Endodermal cell (in vitro differentiated cells): ENCODE measurements around the gene NOD2. TPM values are rescaled to one million over a fixed set of nuclear protein-coding genes. Genes with fewer than 3 reads are reported as not detected.
A peak's percentile ranks its signal among the peaks of the same experiment; 100 is the strongest.

Experiments used
- DNase-seq: peaks from one replicate; pipeline ENCODE4 v3.0.0-alpha.2; 2017
- H3K27ac ChIP-seq: 2 replicates; pipeline ENCODE4 v1.5.1; 2013; ENCODE audit warnings: mild to moderate bottlenecking, low read depth, low read length, moderate library complexity
- H3K27me3 ChIP-seq: 2 replicates; pipeline ENCODE4 v1.6.1; 2013; ENCODE audit warnings: mild to moderate bottlenecking, low read length, moderate library complexity; ENCODE audit not compliant: insufficient read depth, control insufficient read depth, poor library complexity, severe bottlenecking
- H3K36me3 ChIP-seq: 2 replicates; pipeline ENCODE4 v1.7.0; 2013; ENCODE audit warnings: mild to moderate bottlenecking, low read length, moderate library complexity; ENCODE audit not compliant: control insufficient read depth, insufficient read depth
- H3K4me1 ChIP-seq: one replicate; pipeline ENCODE4 v1.7.0; 2013; ENCODE audit warnings: low read length; ENCODE audit not compliant: control insufficient read depth, insufficient read depth
- H3K4me3 ChIP-seq: 2 replicates; pipeline ENCODE4 v1.5.1; 2013; ENCODE audit warnings: mild to moderate bottlenecking, low read length, moderate library complexity
- H3K9ac ChIP-seq: 2 replicates; pipeline ENCODE4 v1.6.1; 2013; ENCODE audit warnings: mild to moderate bottlenecking, low read length, moderate library complexity; ENCODE audit not compliant: poor library complexity, severe bottlenecking; ENCODE audit errors: extremely low read depth
- H3K9me3 ChIP-seq: 2 replicates; pipeline ENCODE4 v1.6.1; 2013; ENCODE audit warnings: mild to moderate bottlenecking, low read length, moderate library complexity; ENCODE audit not compliant: control insufficient read depth
- H3K27ac Mint-ChIP-seq: 2 replicates; pipeline ENCODE4 v1.8.0; 2020; ENCODE audit warnings: mixed read lengths
- H3K27me3 Mint-ChIP-seq: 2 replicates; pipeline ENCODE4 v1.8.0; 2021; ENCODE audit warnings: mild to moderate bottlenecking, mixed read lengths; ENCODE audit not compliant: insufficient read depth
- H3K36me3 Mint-ChIP-seq: 2 replicates; pipeline ENCODE4 v1.8.0; 2020; ENCODE audit warnings: low read depth, mixed read lengths
- H3K4me1 Mint-ChIP-seq: 2 replicates; pipeline ENCODE4 v1.8.0; 2020; ENCODE audit warnings: mixed read lengths
- H3K4me3 Mint-ChIP-seq: 2 replicates; pipeline ENCODE4 v1.8.0; 2020; ENCODE audit warnings: mild to moderate bottlenecking, moderate library complexity, mixed read lengths
- H3K9me3 Mint-ChIP-seq: 2 replicates; pipeline ENCODE4 v1.8.0; 2020; ENCODE audit warnings: mild to moderate bottlenecking, mixed read lengths
- WGBS, 2 experiments: methylation state at CpG; one replicate each; pipeline versions ENCODE4 v1.1.5 to v1.1.7; 2013; ENCODE audit warnings: missing lambda C conversion rate in 2 of 2, mixed read lengths in 1 of 2; ENCODE audit not compliant: insufficient coverage in 1 of 2, insufficient read length in 1 of 2; 5-methylcytosine and 5-hydroxymethylcytosine counted together
- microRNA-seq: library from miRNA; unstranded; fragments of <30 nt; microRNA quantifications from one replicate; pipeline ENCODE4 v1.2.0, GENCODE V29; 2020; ENCODE audit warnings: borderline microRNAs expressed
- total RNA-seq, 2 donors: library from RNA; stranded (reverse); fragmentation: NEBNext Ultra II Directional in 1 of 2; extraction: Animal tissue kit (Norgen Biotek cat#: 25700) in 1 of 2; gene quantifications; 2 replicates in 1 of 2; 3 replicates in 1 of 2; pipeline ENCODE4 v1.2.1, GENCODE V29; 2021
- TF ChIP-seq, protein P1 (sequence below): fragments of 200-600 bp; sonication (generic); conservative IDR thresholded peaks from 2 replicates; pipeline ENCODE4 v1.5.0; 2021; ENCODE audit warnings: antibody characterized with exemption, mild to moderate bottlenecking

The NOD2 gene
- total RNA-seq, 2 donors from 2014 or later = 0.33 to 0.42 TPM

DNA sequence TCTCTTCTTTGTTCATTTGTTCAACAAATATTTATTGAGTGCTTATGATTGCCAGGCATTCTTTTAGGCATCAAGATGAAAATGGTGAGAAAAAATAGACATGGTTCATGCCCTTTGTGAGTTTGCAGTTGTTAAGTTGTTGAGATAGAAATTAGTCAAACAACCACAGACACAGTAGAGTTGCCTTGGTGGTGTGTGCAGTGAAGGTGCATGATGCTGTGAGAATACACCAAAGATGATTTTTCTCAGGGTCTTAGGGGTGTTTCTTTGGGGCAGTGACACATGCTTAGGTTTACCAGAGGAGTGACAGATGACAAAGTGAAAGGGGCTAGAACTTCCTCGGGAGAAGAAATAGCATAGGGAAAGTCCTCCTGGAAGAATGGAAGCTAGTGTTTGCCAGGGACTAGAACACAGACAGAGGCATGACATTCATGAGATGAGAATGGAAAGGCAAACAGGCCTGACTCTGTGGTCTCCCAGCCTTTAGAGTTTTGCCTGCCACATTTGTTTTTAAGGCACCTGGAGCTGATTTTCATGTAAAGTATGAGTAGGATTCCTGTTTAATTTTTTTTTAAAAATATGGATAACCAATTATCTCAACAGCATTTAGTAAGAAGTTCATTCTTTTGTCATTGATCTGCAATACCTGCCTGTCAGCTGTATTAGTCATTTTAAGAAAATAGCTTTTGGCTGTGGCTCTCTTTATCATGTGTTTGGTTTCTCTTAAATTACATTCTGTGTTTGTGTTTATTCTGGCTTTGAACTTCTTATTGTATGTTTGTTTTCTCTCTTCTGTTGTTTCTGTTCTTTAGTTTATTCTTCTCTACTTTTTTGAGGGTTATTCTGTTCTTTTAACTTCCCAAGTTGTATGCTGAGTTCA, 85.1 kb downstream of the NOD2 start:
- no peak for DNase-seq
- 80 to 84% methylated on average over 1 of the region's 1 CpG for WGBS, 2 experiments
- H3K27ac ChIP-seq = no peak overlapping the region
- H3K4me1 ChIP-seq = no peaks in the 10 kb centered on the region
- Mint-ChIP-seq H3K4me1 (peaks cover 6% of the 10 kb centered on the region), H3K36me3 (peaks cover 17% of the 10 kb centered on the region), H3K9me3 (no peaks in the 10 kb centered on the region), H3K27me3 (no peaks in the 10 kb centered on the region), H3K27ac (no peak overlapping the region), H3K4me3 (no peak overlapping the region)
- H3K36me3 ChIP-seq = peaks cover 6% of the 10 kb centered on the region
- TF ChIP-seq, protein P1, sequence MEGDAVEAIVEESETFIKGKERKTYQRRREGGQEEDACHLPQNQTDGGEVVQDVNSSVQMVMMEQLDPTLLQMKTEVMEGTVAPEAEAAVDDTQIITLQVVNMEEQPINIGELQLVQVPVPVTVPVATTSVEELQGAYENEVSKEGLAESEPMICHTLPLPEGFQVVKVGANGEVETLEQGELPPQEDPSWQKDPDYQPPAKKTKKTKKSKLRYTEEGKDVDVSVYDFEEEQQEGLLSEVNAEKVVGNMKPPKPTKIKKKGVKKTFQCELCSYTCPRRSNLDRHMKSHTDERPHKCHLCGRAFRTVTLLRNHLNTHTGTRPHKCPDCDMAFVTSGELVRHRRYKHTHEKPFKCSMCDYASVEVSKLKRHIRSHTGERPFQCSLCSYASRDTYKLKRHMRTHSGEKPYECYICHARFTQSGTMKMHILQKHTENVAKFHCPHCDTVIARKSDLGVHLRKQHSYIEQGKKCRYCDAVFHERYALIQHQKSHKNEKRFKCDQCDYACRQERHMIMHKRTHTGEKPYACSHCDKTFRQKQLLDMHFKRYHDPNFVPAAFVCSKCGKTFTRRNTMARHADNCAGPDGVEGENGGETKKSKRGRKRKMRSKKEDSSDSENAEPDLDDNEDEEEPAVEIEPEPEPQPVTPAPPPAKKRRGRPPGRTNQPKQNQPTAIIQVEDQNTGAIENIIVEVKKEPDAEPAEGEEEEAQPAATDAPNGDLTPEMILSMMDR = no peak
- H3K9ac ChIP-seq = no peak overlapping the region
- H3K27me3 ChIP-seq = no peaks in the 10 kb centered on the region
- no peak overlapping the region for H3K4me3 ChIP-seq
- H3K9me3 ChIP-seq = no peaks in the 10 kb centered on the region

DNA sequence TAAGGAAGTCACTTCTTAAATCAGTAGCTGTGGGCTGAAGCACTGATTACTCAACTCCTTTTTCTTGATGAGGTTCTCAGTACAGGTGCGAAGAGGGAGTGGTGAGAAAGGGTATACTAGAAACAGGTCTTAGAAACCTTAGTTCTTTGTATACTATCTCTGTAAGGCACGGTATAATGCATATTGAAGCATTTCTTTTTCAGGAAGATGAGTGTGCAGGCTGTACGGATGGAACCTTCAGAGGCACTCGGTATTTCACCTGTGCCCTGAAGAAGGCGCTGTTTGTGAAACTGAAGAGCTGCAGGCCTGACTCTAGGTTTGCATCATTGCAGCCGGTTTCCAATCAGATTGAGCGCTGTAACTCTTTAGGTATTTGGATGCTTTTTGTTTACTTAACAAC, 87.6 kb downstream of the NOD2 start:
- peaks cover 6% of the 10 kb centered on the region for H3K36me3 ChIP-seq
- no peaks in the 10 kb centered on the region for H3K9me3 ChIP-seq
- no peak overlapping the region for H3K27ac ChIP-seq
- no peak overlapping the region for H3K4me3 ChIP-seq
- Mint-ChIP-seq H3K36me3 (peaks cover 25% of the 10 kb centered on the region), H3K4me3 (no peak overlapping the region), H3K27ac (peak overlapping the region; percentile 86), H3K27me3 (no peaks in the 10 kb centered on the region), H3K4me1 (peaks cover 10% of the 10 kb centered on the region), H3K9me3 (no peaks in the 10 kb centered on the region)
- H3K4me1 ChIP-seq = no peaks in the 10 kb centered on the region
- peak; percentile 68 for DNase-seq
- H3K27me3 ChIP-seq = no peaks in the 10 kb centered on the region
- H3K9ac ChIP-seq = no peak overlapping the region
- TF ChIP-seq, protein P1 = peak; percentile 77
- WGBS, 2 experiments = 92 to 96% methylated on average over 6 to 7 of the region's 7 CpGs

DNA sequence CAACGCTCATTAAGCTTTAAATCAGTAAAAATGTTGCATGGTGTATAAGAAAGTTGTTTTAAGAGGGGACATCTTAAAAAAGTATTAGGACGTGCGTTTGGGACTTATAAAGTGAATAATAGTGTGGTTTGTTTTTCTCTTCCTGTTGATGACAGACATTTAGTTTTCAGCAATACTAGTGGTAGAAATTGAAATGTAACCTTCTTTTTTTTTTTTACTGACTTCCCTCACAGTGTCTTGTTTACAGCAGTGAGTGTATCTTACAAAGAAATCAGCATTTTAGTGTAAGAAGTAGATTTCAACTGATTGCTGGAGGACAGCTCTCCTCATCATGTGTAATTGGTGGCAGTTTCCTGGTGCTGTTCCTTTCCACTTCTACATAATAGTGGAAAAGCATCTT, 88.1 kb downstream of the NOD2 start:
- Mint-ChIP-seq H3K9me3 (no peaks in the 10 kb centered on the region), H3K36me3 (peaks cover 25% of the 10 kb centered on the region), H3K27ac (peak overlapping the region; percentile 86), H3K4me1 (peaks cover 10% of the 10 kb centered on the region), H3K27me3 (no peaks in the 10 kb centered on the region), H3K4me3 (no peak overlapping the region)
- Histone ChIP-seq H3K36me3 (peaks cover 6% of the 10 kb centered on the region), H3K4me1 (no peaks in the 10 kb centered on the region), H3K27ac (no peak overlapping the region), H3K9me3 (no peaks in the 10 kb centered on the region), H3K27me3 (no peaks in the 10 kb centered on the region), H3K4me3 (no peak overlapping the region), H3K9ac (no peak overlapping the region)
- no peak for DNase-seq
- 95 to 96% methylated on average over 3 of the region's 3 CpGs for WGBS, 2 experiments
- TF ChIP-seq, protein P1 = no peak

Small RNA genes within 50 kb of the gene (microRNA-seq; reads per million reads assigned to microRNA genes)
- not detected for gene MIR3181

Other genes with a start within 250 kb of the NOD2 start
- gene NKD1, start 145.2 kb upstream of the NOD2 start, total RNA-seq = 1 to 10 TPM; 7.0 to 9.5 TPM
- gene SNX20, start 12.3 kb upstream of the NOD2 start, total RNA-seq = not detected
- gene CYLD, start 48.5 kb downstream of the NOD2 start, total RNA-seq = 10 to 100 TPM; 12.7 TPM